Measurements from ENCODE around the gene CDYL2.

- TF ChIP-seq POLR2AphosphoS5 (IDR thresholded peaks at IDR 0.05): no peak
- no peak for TF ChIP-seq POLR2A (IDR thresholded peaks at IDR 0.05)
Observed at GRCh38 chr16:80689487-80689886, 114.9 kb downstream of the CDYL2 start.
